KG1 (cell line): ENCODE data around the gene GPR158.
"Not testable (repeated sequence)": the region's sequence is repeated elsewhere in the genome, so short reads cannot be mapped to it uniquely, and the experiment has no call there.

ENCODE experiments used
- DNase-seq: peaks from one replicate; lab custom pipeline; 2025; lab: John Stamatoyannopoulos, UW

Gene GPR158

GRCh38 chr10:25296324-25296723 is 121.5 kb downstream of the GPR158 start:
- DNase-seq: no peak

DNA sequence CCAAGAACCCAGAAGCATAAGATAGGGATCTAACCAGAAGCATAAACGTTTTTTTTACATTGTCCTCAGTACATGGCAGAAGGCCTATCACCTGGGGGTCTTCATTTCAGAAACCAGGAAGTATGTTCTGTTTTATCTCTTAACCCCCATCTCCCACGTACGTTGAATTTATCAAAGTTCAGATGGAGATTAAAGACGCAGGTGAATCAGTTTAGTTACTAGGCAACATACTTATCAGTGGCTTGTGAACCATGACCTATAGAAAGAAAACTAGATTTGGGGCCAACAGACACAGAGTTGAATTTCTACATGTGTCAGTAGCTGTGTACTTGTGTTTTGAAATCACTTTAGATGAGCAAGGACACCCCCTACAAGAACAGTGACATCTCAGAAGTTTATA is 122.7 kb downstream of the GPR158 start:
- DNase-seq: no peak

DNA sequence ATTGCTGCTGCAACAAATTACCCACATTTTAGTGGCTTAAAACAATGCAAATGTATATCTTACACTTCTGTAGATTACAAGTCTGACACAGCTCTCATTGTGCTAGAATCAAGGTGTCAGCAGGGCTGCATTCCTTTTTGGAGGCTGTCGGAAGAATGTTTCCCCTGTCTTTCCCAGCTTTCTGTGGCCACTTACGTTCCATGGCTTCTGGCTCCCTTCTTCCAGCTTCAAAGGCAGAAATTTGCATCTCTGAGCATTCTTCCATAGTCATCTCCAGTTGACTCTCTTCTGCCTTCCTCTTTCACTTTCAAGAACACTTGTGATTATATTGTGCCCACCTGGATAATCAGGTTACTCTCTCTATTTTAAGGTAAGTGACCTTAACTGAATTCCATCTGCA is 125.3 kb downstream of the GPR158 start:
- DNase-seq: no peak

DNA sequence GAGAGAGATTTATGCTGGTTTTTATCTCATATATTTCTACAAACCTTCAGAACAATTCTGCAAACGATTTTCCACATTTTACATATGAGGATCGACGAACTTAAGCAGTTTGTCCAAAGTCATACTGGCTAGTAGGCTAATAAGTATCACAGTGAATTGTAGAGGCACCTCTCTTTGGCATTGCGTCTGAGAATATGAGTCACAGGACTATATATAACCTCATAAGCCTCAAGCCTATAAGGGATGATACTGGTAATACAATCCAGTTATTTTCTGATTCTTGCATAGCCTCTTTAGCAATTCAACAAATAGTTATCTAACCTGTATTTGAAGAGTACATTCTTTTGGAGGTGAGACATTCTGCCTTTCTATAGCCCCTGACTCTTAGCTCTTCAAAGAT is 129.8 kb downstream of the GPR158 start:
- DNase-seq: no peak

- DNase-seq: no peak
Measured at GRCh38 chr10:25306386-25306785, 131.6 kb downstream of the GPR158 start.

DNA sequence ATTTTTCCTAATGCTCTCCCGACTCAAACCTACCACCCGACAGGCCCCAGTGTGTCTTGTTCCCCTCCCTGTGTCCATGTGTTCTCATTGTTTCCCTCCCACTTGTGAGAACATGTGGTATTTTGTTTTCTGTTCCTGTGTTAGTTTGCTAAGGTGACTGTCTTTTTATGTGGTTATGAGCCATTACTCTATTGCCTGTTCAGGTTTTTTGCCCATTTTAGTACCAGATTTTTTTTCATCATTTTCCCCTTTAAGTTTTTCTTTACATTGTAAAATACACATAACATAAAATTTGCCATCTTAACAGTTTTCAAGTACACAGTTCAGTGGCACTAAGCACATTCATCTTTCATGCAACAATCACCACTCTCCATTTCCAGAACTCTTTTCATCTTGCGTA is 133.5 kb downstream of the GPR158 start:
- DNase-seq: no peak

DNA sequence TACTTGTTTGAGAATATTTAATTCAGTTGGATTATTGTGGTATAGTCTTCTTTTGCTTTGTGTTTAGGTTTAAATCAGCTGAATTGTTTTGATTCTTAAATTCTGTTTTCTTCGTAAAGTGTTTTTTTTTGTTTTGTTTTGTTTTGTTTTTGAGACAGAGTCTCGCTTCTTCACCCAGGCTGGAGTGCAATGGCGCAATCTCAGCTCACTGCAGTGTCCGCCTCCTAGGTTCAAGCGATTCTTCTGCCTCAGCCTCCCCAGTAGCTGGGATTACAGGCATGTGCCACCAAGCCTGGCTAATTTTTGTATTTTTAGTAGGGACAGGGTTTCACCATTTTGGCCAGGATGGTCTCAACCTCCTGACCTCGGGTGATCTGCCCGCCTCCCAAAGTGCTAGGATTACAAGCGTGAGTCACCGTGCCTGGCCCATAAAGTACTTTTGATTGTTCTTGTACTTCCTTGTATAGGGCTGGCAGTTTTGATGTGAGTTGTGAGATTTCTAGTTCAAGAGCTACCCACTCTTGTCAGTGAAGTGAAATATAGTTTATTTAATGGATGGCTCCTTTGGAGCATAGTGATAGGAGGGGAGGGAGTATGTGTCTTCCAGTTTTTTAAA is 142.9 kb downstream of the GPR158 start:
- not testable (repeated sequence) for DNase-seq

GRCh38 chr10:25327273-25327672 is 152.5 kb downstream of the GPR158 start:
- DNase-seq: no peak

- DNase-seq: no peak
Measured at GRCh38 chr10:25328361-25328760, 153.6 kb downstream of the GPR158 start.

DNA sequence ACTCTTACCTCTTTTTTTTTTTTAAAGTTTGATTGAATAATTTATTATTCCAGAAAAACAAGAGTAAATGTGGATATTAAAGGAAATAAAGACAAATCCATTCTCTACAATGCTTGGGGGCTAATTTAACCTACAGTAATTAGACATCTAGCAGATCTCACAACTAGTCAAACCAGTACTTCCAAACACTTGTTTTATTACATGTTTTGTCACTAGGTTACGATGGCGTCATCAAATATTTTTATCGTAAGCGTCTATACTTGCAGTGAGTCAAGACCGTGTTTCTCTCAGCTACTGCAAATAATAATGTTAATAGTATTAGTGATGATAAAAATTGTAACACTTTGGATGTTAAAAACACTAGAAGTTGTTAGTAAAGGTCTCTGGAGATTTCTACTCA is 154.8 kb downstream of the GPR158 start:
- not testable (repeated sequence) for DNase-seq

DNA sequence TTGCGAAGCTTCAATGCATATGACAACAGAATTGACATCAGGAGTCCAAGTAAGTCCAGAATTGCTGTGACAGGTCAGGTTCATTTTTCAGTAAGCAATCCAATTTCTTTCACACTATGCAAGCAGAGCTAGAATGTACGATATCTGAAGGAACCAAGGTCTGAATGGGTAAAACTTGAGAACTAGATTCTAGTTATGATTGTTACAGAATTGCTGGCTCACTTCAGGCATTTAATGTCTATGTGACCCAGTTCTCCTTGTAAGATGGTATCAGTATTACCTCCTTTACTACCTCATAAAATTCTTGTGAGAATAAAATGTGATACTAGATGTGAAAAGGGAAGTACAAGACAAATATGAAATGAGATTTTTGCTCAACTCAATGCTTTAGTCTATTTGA is 159.6 kb downstream of the GPR158 start:
- no peak for DNase-seq

- DNase-seq: no peak
Measured at GRCh38 chr10:25336330-25336729, 161.5 kb downstream of the GPR158 start.

DNA sequence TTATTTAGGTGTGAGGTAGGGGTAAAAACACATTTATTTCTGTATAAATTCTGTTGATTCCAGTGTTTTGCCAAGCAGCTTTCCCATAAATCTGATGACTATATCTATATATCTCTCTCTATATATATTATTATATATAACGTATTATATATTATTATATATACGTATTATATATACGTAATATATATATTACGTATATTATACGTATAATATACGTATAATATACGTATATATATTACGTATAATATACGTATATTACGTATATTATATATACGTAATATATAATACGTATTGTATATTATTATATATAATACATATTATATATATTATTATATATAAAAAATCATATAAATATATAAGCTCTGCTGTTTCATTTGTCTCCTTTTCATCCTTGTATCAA is 163.5 kb downstream of the GPR158 start:
- DNase-seq: no peak

- no peak for DNase-seq
Measured at GRCh38 chr10:25339966-25340365, 165.2 kb downstream of the GPR158 start.

- DNase-seq: no peak
Measured at GRCh38 chr10:25349520-25349919, 174.7 kb downstream of the GPR158 start.

DNA sequence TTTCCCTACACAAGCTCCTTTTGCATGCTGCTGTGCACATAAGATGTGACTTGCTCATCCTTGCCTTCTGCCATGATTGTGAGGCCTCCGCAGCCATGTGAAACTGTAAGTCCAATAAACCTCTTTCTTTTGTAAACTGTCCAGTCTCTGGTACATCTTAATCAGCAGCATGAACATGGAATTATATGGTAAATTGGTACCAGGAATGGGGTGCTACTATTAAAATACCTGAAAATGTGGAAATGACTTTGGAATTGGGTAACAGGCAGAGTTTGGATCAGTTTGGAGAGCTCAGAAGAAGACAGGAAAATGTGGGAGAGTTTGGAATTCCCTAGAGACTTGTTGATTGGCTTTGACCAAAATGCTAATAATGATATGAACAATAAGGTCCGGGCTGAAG is 181.8 kb downstream of the GPR158 start:
- no peak for DNase-seq

DNA sequence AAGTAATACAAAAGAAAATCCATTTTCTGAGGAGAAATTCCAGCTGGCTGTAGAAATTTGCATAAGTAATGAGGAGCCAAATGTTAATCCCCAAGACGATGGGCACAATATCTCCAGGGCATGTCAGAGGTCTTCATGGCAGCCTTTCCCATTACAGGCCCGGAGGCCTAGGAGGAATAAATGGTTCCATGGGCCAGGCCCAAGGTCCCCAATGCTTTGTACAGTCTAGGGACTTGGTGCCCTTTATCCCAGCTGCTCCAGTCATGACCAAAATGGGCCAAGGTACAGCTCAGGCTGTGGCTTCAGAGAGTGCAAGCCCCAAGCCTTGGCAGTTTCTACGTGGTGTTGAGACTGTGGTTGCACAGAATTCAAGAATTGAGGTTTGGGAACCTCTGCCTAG is 182.5 kb downstream of the GPR158 start:
- no peak for DNase-seq

- DNase-seq: no peak
Measured at GRCh38 chr10:25382029-25382810, 207.4 kb downstream of the GPR158 start.

- not testable (repeated sequence) for DNase-seq
Measured at GRCh38 chr10:25382901-25383300, 208.1 kb downstream of the GPR158 start.

DNA sequence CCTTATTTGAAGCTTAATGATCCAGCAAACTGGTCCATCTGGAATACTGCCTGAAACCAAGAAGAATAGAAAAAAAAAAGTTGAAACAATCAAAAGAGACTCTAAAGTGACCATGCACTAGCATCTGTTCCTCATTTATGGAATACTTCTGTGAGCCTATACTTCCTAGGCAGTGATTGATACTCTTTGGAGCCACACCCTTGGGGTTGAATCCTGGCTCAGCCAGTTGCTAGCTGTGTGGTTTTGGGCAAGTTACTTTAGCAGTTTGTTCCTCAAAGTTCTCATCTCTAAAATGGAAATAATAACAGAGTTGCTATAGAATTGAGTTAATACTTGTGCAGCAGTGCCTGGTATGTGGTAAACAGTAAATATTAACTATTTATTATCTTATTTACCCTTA is 208.9 kb downstream of the GPR158 start:
- no peak for DNase-seq

DNA sequence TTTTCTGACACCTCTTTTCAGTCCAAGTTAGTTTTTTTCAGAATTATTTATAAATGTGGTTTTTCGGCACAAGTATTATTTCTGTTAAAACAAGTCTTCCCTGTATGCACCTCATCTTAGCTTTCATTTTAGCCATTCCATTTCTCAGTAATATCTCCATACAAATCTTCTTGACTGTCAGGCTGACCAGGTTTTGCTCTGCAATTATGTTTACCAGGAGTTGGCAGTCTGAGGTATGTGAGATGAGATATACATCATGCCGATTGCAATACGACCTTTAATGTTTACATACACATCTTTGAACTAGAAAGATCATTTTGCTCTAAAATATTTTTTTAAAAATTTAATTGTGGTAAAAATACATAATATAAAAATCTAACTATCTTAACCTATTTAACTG is 209.8 kb downstream of the GPR158 start:
- DNase-seq: no peak

- no peak for DNase-seq
Measured at GRCh38 chr10:25388188-25388861, 213.5 kb downstream of the GPR158 start.

GRCh38 chr10:25388862-25389206 is 214.0 kb downstream of the GPR158 start:
- DNase-seq: no peak
